ENCODE data around the gene FCGR2B. TPM values are rescaled to one million over a fixed set of nuclear protein-coding genes. Genes with fewer than 3 reads are reported as not detected.

The FCGR2B gene
- total RNA-seq = not detected in 2 replicates

GRCh38 chr1:161662684-161663339, at the start of gene FCGR2B:
TSS of gene FCGR2B (plus strand) at chr1:161663143. CDS start at chr1:161663242, 99 bp downstream.

DNA sequence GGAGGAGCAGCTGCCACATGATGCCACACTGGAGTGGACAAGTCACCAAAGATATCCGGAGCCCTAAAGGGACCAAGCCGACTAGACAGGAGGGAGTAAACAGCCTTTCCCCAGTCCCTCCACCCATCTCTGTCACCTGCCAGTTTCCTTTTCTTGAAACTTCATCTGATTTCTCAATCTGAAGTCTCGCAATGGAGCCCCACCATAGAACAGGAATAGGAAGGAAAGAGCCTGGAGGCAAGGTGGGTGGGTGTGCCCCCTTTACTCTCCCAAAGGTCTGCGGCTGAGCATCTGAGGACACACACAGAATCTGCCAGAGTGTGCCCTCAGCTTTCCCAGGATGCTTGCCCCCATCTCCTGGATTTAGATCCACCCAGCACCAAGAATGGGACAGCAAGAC, 31.9 kb upstream of the FCGR2B start, which contains the start of gene FCGR3B:
TSS of gene FCGR3B (minus strand) at position 101 of the 400 bp plus-strand sequence. CDS start at position 19, 82 bp downstream.

DNA sequence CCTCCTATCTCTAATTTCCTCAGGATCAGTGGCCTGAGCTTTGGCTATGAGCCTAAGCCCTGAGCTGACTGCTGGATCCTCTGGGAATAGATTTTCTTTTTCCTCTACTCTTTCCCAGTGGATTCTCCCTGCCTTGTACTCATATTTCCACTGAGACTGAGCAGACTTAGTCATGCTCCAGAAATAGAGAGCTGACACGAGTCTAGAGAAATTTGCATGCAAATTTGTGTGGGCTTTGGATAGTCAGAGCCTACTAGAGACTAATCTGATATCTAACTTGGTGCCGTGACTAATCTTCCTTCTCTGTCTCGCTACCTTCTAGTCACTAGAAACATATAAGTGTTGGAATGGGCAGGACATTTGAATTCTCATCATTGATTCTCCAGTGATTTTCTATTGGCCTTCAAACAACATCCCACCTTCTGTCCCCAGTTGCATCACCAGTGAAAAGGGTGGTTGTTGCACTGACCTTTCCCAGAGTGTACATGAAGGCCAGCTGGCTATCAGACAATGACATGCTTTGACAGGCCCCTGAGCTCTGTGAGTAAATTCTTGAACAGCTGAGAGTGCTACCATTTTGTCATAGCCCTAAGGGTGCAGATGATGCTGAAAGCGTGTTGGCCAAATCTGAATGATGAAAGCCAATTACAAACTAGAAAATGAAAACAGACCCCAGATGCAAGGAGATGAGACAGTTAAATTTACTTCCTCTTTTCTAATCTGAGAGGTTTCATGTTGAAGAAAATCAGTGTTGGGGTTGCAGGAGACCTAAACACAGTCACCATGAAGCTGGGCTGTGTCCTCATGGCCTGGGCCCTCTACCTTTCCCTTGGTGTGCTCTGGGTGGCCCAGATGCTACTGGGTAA, 43.8 kb downstream of the FCGR2B start, which contains the start of gene FCRLA:
TSS of gene FCRLA (plus strand) at position 748 of the 866 bp plus-strand sequence. CDS start at position 784, 36 bp downstream.

GRCh38 chr1:161720956-161721737, 58.2 kb downstream of the FCGR2B start, which contains the start of gene FCRLB:
TSS of gene FCRLB (plus strand) at chr1:161721544. CDS start at chr1:161722673, 1,129 bp downstream.

Small RNA genes within 50 kb of the gene (small RNA-seq; reads per million reads assigned to genes)
- gene RF00019 = not detected

Other genes starting within 250 kb of the FCGR2B start
- 0.20 TPM in 1 of 2 replicates, not detected in the other for gene FCGR2A, start 157.7 kb upstream of the FCGR2B start, total RNA-seq
- under 0.01 and 0.20 TPM in 2 replicates for gene HSPA6, start 138.6 kb upstream of the FCGR2B start, total RNA-seq
- gene FCGR3A, start 113.3 kb upstream of the FCGR2B start, total RNA-seq = not detected in 2 replicates
- not detected in 2 replicates for gene FCGR3B, start 32.0 kb upstream of the FCGR2B start, total RNA-seq
- gene FCRLA, start 44.1 kb downstream of the FCGR2B start, total RNA-seq = 1.6 and 1.8 TPM in 2 replicates
- gene FCRLB, start 58.4 kb downstream of the FCGR2B start, total RNA-seq = 4.8 and 5.5 TPM in 2 replicates
- gene DUSP12, start 86.6 kb downstream of the FCGR2B start, total RNA-seq = 32.0 and 34.4 TPM in 2 replicates
- 18.0 and 19.0 TPM in 2 replicates for gene ATF6, start 103.2 kb downstream of the FCGR2B start, total RNA-seq